Caco-2 (cell line): ENCODE data around the gene GLI2. TPM values are rescaled to one million over a fixed set of nuclear protein-coding genes. Genes with fewer than 3 reads are reported as not detected.

Experiments
- BruUV-seq: library from RNA; stranded (reverse); fragments of 400-500 nt; replicated peaks from 2 replicates; lab custom pipeline; 2021; lab: Mats Ljungman, UMichigan
- CTCF ChIA-PET: fragments of 300-600 bp; sonication (Branson Sonifier 250); formaldehyde crosslinking; loops from one replicate; lab custom pipeline; 2022; ENCODE audit warnings: antibody characterized with exemption; lab: Charles Lee
- POLR2A ChIA-PET: fragments of 300-600 bp; sonication (Branson Sonifier 250); formaldehyde crosslinking; loops from one replicate; lab custom pipeline; 2022; ENCODE audit warnings: antibody characterized with exemption; lab: Charles Lee
- DNase-seq, 2 experiments: peaks; one replicate each; pipeline versions ENCODE4 v3.0.0 to v3.0.0-alpha.2; 2020 to 2022
- H3K27me3 ChIP-seq: replicated peaks from 2 replicates; pipeline ENCODE4 v1.6.0; 2011; ENCODE audit warnings: low read length; ENCODE audit not compliant: control insufficient read depth, insufficient read depth
- H3K36me3 ChIP-seq: 2 replicates; pipeline ENCODE4 v1.5.1; 2011; ENCODE audit warnings: low read length; ENCODE audit not compliant: control insufficient read depth, insufficient read depth
- H3K4me1 ChIP-seq: fragments of 250-450 bp; sonication (Bioruptor Pico); 2 replicates; pipeline ENCODE4 v1.5.1; 2020; ENCODE audit warnings: mild to moderate bottlenecking
- H3K4me3 ChIP-seq: 2 replicates; pipeline ENCODE4 v1.5.1; 2011; ENCODE audit warnings: low read depth, mild to moderate bottlenecking, control low read depth, low read length
- H3K9me3 ChIP-seq: fragments of 250-450 bp; sonication (Bioruptor Pico); 2 replicates; pipeline ENCODE4 v1.5.1; 2020; ENCODE audit warnings: mild to moderate bottlenecking, moderate library complexity
- H3K27ac Mint-ChIP-seq: one replicate; pipeline ENCODE4 v1.8.0; 2022; ENCODE audit warnings: mixed read lengths; ENCODE audit not compliant: unreplicated experiment
- H3K27me3 Mint-ChIP-seq: one replicate; pipeline ENCODE4 v1.8.0; 2022; ENCODE audit warnings: mixed read lengths; ENCODE audit not compliant: insufficient read depth, unreplicated experiment
- H3K36me3 Mint-ChIP-seq: one replicate; pipeline ENCODE4 v1.8.0; 2022; ENCODE audit warnings: mild to moderate bottlenecking, mixed read lengths; ENCODE audit not compliant: insufficient read depth, unreplicated experiment
- H3K4me1 Mint-ChIP-seq: one replicate; pipeline ENCODE4 v1.8.0; 2022; ENCODE audit warnings: low read depth, mixed read lengths; ENCODE audit not compliant: unreplicated experiment
- H3K4me3 Mint-ChIP-seq: one replicate; pipeline ENCODE4 v1.8.0; 2022; ENCODE audit warnings: mild to moderate bottlenecking, moderate library complexity, mixed read lengths; ENCODE audit not compliant: unreplicated experiment
- H3K9me3 Mint-ChIP-seq: one replicate; pipeline ENCODE4 v1.8.0; 2022; ENCODE audit warnings: mixed read lengths; ENCODE audit not compliant: unreplicated experiment
- CTCF ChIP-seq, 2 experiments: fragments of 200-600 bp in 1 of 2; IDR thresholded peaks; 1 replicate in 1 of 2; 2 replicates in 1 of 2; pipeline versions ENCODE4 v1.5.1 to v1.8.0; 2011 to 2022; ENCODE audit warnings: antibody characterized with exemption in 1 of 2, control low read depth in 1 of 2, inconsistent platforms in 1 of 2, low read depth in 1 of 2, low read length in 1 of 2, mild to moderate bottlenecking in 1 of 2, moderate library complexity in 1 of 2; ENCODE audit not compliant: insufficient read depth in 1 of 2, severe bottlenecking in 1 of 2, unreplicated experiment in 1 of 2
- intact Hi-C: fragments of 100-400 bp; cut with micrococcal nuclease; formaldehyde crosslinking; loops from one replicate; pipeline ENCODE4 v1.10.0; 2022; ENCODE audit not compliant: unreplicated experiment
- total RNA-seq: library from RNA; stranded (reverse); gene quantifications from 2 replicates; pipeline ENCODE4 v1.2.3, GENCODE V29; 2022

The GLI2 gene
- total RNA-seq, 1 experiment from 2014 or later: 0.70 TPM

- ChIA-PET CTCF (no interaction called here), POLR2A (no interaction called here)
- peak in 1 of 2 experiments; percentile 17 for DNase-seq
- Mint-ChIP-seq H3K27ac (no peak overlapping the region), H3K4me3 (no peak overlapping the region), H3K27me3 (no peaks in the 10 kb centered on the region), H3K36me3 (no peaks in the 10 kb centered on the region), H3K4me1 (peaks cover 15% of the 10 kb centered on the region), H3K9me3 (no peaks in the 10 kb centered on the region)
- H3K27me3 ChIP-seq: no peaks in the 10 kb centered on the region
- no peaks in the 10 kb centered on the region for H3K36me3 ChIP-seq
- no peak overlapping the region for H3K4me3 ChIP-seq
- H3K9me3 ChIP-seq: no peaks in the 10 kb centered on the region
- H3K4me1 ChIP-seq: peaks cover 16% of the 10 kb centered on the region
- no TSS peak for BruUV-seq
- TF ChIP-seq CTCF (IDR thresholded peaks at IDR 0.05; ENCODE audit: insufficient read depth in 1 of 2, low read depth in 1 of 2, low read length in 1 of 2, severe bottlenecking in 1 of 2, unreplicated experiment in 1 of 2): no peak
- intact Hi-C loops: no loop called here
Measured at GRCh38 chr2:120767486-120768005, 31.9 kb downstream of the GLI2 start.

- H3K9me3 Mint-ChIP-seq: no peaks in the 10 kb centered on the region
- H3K27me3 Mint-ChIP-seq: no peaks in the 10 kb centered on the region
- H3K36me3 Mint-ChIP-seq: no peaks in the 10 kb centered on the region
- H3K27me3 ChIP-seq: no peaks in the 10 kb centered on the region
- peaks cover 16% of the 10 kb centered on the region for H3K4me1 ChIP-seq
- peak in 1 of 2 experiments; percentile 35 for DNase-seq
- ChIA-PET CTCF (interaction anchor here (0.9 kb wide), 1 partner anchor 20 kb away, joined by 3 read pairs; no protein-coding TSS in a partner anchor), POLR2A (no interaction called here)
- BruUV-seq: no TSS peak
- H3K4me1 Mint-ChIP-seq: peaks cover 15% of the 10 kb centered on the region
- intact Hi-C loops: no loop called here
- H3K27ac Mint-ChIP-seq: no peak overlapping the region
- H3K9me3 ChIP-seq: no peaks in the 10 kb centered on the region
- H3K4me3 Mint-ChIP-seq: no peak overlapping the region
- no peak overlapping the region for H3K4me3 ChIP-seq
- no peaks in the 10 kb centered on the region for H3K36me3 ChIP-seq
- no peak for TF ChIP-seq CTCF (IDR thresholded peaks at IDR 0.05; ENCODE audit: insufficient read depth in 1 of 2, low read depth in 1 of 2, low read length in 1 of 2, severe bottlenecking in 1 of 2, unreplicated experiment in 1 of 2)
Measured at GRCh38 chr2:120768112-120769048, 32.7 kb downstream of the GLI2 start.

GRCh38 chr2:120769076-120769786 is 33.6 kb downstream of the GLI2 start:
- CTCF ChIA-PET: interaction anchor here (0.9 kb wide), 1 partner anchor 19 kb away, joined by 3 read pairs; no protein-coding TSS in a partner anchor
- Histone ChIP-seq H3K36me3 (no peaks in the 10 kb centered on the region), H3K27me3 (no peaks in the 10 kb centered on the region), H3K4me1 (peaks cover 16% of the 10 kb centered on the region), H3K9me3 (no peaks in the 10 kb centered on the region), H3K4me3 (no peak overlapping the region)
- POLR2A ChIA-PET: no interaction called here
- H3K9me3 Mint-ChIP-seq: no peaks in the 10 kb centered on the region
- DNase-seq: peak in 1 of 2 experiments; percentile 18
- TF ChIP-seq CTCF (IDR thresholded peaks at IDR 0.05; ENCODE audit: insufficient read depth in 1 of 2, low read depth in 1 of 2, low read length in 1 of 2, severe bottlenecking in 1 of 2, unreplicated experiment in 1 of 2): no peak
- H3K27me3 Mint-ChIP-seq: no peaks in the 10 kb centered on the region
- no peak overlapping the region for H3K27ac Mint-ChIP-seq
- no peaks in the 10 kb centered on the region for H3K36me3 Mint-ChIP-seq
- H3K4me1 Mint-ChIP-seq: peaks cover 15% of the 10 kb centered on the region
- no peak overlapping the region for H3K4me3 Mint-ChIP-seq
- intact Hi-C loops: no loop called here
- no TSS peak for BruUV-seq
